Panc1 (cell line): ENCODE measurements around the gene WNT7B. TPM values are rescaled to one million over a fixed set of nuclear protein-coding genes. Genes with fewer than 3 reads are reported as not detected.

Experiments used
- ATAC-seq: fragments of 200-7000 bp; cut with Tn5 transposase; 2 replicates; pipeline ENCODE4 v1.9.1; 2020; ENCODE audit warnings: mild to moderate bottlenecking, moderate library complexity
- BruUV-seq: library from RNA; stranded (reverse); fragments of 400-500 nt; replicated peaks from 2 replicates; lab custom pipeline; 2021; lab: Mats Ljungman, UMichigan
- CTCF ChIA-PET: fragments of 300-600 bp; sonication (Branson Sonifier 250); formaldehyde crosslinking; loops from one replicate; lab custom pipeline; 2022; ENCODE audit warnings: antibody characterized with exemption; lab: Charles Lee
- POLR2A ChIA-PET: fragments of 300-600 bp; sonication (Branson Sonifier 250); formaldehyde crosslinking; loops from one replicate; lab custom pipeline; 2022; ENCODE audit warnings: antibody characterized with exemption; lab: Charles Lee
- DNase-seq: peaks from one replicate; pipeline ENCODE4 v3.0.0-alpha.2; 2010; ENCODE audit warnings: low read depth, low spot score
- H3K27ac ChIP-seq: 2 replicates; pipeline ENCODE4 v1.5.1; 2011; ENCODE audit warnings: mild to moderate bottlenecking, low read length, inconsistent platforms
- H3K27me3 ChIP-seq: fragments of 200-500 bp; sonication (Bioruptor generic); 2 replicates; pipeline ENCODE4 v1.6.0; 2014; ENCODE audit warnings: low read length, inconsistent platforms; ENCODE audit not compliant: control insufficient read depth, insufficient read depth
- H3K36me3 ChIP-seq: fragments of 200-500 bp; sonication (Bioruptor generic); 2 replicates; pipeline ENCODE4 v1.5.1; 2014; ENCODE audit warnings: inconsistent platforms, mild to moderate bottlenecking, low read length, moderate library complexity; ENCODE audit not compliant: control insufficient read depth, insufficient read depth
- H3K4me1 ChIP-seq: 2 replicates; pipeline ENCODE4 v1.5.1; 2011; ENCODE audit warnings: inconsistent platforms, mild to moderate bottlenecking, low read length, moderate library complexity; ENCODE audit not compliant: control insufficient read depth, insufficient read depth
- H3K4me3 ChIP-seq, 2 experiments: 2 replicates each; pipeline ENCODE4 v1.5.1; 2011 to 2012; ENCODE audit warnings: low read depth in 2 of 2, low read length in 2 of 2, mild to moderate bottlenecking in 2 of 2, inconsistent platforms in 1 of 2, moderate library complexity in 1 of 2
- H3K9me3 ChIP-seq: fragments of 200-500 bp; sonication (Bioruptor generic); 2 replicates; pipeline ENCODE4 v1.5.1; 2014; ENCODE audit warnings: low read depth, mild to moderate bottlenecking, inconsistent platforms, low read length, moderate library complexity; ENCODE audit not compliant: control insufficient read depth, insufficient read depth
- POLR2AphosphoS5 ChIP-seq: IDR thresholded peaks from 2 replicates; pipeline ENCODE4 v1.6.1; 2012; ENCODE audit warnings: mild to moderate bottlenecking, low read depth, low read length, moderate library complexity
- REST ChIP-seq, 2 experiments: IDR thresholded peaks; 2 replicates each; pipeline ENCODE4 v1.6.1; 2011 to 2012; ENCODE audit warnings: low read depth in 2 of 2, control low read depth in 1 of 2, low read length in 1 of 2, mild to moderate bottlenecking in 1 of 2, moderate library complexity in 1 of 2; ENCODE audit not compliant: insufficient read depth in 1 of 2
- SIN3A ChIP-seq: IDR thresholded peaks from 2 replicates; pipeline ENCODE4 v1.6.1; 2012; ENCODE audit warnings: low read depth, mild to moderate bottlenecking, low read length, moderate library complexity, borderline replicate concordance; ENCODE audit not compliant: insufficient read depth
- TCF7L2 ChIP-seq: IDR thresholded peaks from 2 replicates; pipeline ENCODE4 v1.6.1; 2011; ENCODE audit warnings: mild to moderate bottlenecking, low read depth, low read length, inconsistent platforms
- in situ Hi-C: cut with HindIII; loops from 2 replicates; pipeline ENCODE4 v1.10.0; 2016; ENCODE audit warnings: low sequenced_read_pairs, low pct_unique_long_range_greater_than_20kb
- intact Hi-C: fragments of 100-400 bp; cut with micrococcal nuclease; formaldehyde crosslinking; loops from one replicate; pipeline ENCODE4 v1.10.0; 2022; ENCODE audit not compliant: unreplicated experiment
- total RNA-seq: library from RNA; stranded (reverse); gene quantifications from one replicate; pipeline ENCODE4 v1.2.1, GENCODE V29; 2021; ENCODE audit not compliant: unreplicated experiment
- TF ChIP-seq, protein P1 (sequence below): fragments of 450-650 bp; IDR thresholded peaks from 2 replicates; pipeline ENCODE4 v1.5.1; 2017; ENCODE audit warnings: mild to moderate bottlenecking

WNT7B gene
- total RNA-seq, 1 experiment from 2014 or later = 52.1 TPM

DNA sequence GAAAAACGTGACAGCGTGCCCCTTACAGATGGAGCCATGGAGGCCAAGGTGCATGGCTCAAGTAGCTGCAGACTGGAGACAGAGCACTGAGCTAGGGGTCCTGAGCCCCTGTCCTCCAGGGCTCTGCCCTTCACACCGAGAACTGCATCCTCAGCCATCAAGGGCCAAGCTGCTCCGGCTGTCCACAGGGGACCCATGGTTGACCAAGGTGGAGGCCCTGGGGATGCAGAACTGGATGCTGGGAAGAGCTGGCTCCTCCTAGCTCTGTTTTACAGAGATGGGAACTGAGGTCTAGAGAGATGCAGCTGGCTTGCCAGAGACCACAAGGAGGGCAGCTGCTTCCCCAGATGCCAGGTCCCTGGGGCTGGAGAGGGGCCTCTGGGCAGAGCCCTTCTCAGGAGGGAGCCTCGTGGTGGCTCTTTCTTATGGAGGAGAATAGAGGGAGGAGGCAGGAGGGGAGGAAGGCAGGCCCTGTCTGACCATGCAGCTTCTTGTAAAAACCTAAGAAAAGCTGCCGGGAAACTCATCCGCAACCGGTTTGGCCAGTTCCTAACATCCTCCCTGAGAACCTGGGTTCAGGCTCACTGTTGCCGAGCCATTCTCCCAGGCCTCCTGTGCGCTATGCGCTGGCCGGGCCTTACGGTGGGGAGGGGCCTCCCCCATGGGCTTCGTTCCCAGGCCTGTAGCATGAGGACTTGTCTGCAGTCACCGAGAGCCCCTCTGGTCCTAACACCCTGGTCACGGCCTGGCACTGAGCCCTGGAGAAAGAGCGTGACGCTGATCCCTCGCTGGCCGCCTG is 80.6 kb downstream of the WNT7B start:
- no TSS peak for BruUV-seq
- no peaks in the 10 kb centered on the region for H3K4me1 ChIP-seq
- ATAC-seq (no peak), DNase-seq (no peak)
- H3K27ac ChIP-seq = no peak overlapping the region
- no peaks in the 10 kb centered on the region for H3K9me3 ChIP-seq
- CTCF ChIA-PET = interaction anchor here (1.2 kb wide), 1 partner anchor 82 kb away, joined by 3 read pairs; no protein-coding TSS in a partner anchor
- intact Hi-C loops = no loop called here
- H3K36me3 ChIP-seq = no peaks in the 10 kb centered on the region
- no peak overlapping the region for H3K4me3 ChIP-seq
- POLR2A ChIA-PET = interaction anchor here (0.6 kb wide), 1 partner anchor 225 kb away, joined by 8 read pairs; the partner anchor contains the start of gene ATXN10
- in situ Hi-C loops = no loop called here
- H3K27me3 ChIP-seq = no peaks in the 10 kb centered on the region
- no peak for TF ChIP-seq TCF7L2
- no peak for TF ChIP-seq POLR2AphosphoS5
- no peak for TF ChIP-seq REST (IDR thresholded peaks at IDR 0.05; ENCODE audit: insufficient read depth in 1 of 2, low read depth in 2 of 2, low read length in 1 of 2)
- no peak for TF ChIP-seq SIN3A
- TF ChIP-seq, protein P1, sequence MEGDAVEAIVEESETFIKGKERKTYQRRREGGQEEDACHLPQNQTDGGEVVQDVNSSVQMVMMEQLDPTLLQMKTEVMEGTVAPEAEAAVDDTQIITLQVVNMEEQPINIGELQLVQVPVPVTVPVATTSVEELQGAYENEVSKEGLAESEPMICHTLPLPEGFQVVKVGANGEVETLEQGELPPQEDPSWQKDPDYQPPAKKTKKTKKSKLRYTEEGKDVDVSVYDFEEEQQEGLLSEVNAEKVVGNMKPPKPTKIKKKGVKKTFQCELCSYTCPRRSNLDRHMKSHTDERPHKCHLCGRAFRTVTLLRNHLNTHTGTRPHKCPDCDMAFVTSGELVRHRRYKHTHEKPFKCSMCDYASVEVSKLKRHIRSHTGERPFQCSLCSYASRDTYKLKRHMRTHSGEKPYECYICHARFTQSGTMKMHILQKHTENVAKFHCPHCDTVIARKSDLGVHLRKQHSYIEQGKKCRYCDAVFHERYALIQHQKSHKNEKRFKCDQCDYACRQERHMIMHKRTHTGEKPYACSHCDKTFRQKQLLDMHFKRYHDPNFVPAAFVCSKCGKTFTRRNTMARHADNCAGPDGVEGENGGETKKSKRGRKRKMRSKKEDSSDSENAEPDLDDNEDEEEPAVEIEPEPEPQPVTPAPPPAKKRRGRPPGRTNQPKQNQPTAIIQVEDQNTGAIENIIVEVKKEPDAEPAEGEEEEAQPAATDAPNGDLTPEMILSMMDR = no peak

DNA sequence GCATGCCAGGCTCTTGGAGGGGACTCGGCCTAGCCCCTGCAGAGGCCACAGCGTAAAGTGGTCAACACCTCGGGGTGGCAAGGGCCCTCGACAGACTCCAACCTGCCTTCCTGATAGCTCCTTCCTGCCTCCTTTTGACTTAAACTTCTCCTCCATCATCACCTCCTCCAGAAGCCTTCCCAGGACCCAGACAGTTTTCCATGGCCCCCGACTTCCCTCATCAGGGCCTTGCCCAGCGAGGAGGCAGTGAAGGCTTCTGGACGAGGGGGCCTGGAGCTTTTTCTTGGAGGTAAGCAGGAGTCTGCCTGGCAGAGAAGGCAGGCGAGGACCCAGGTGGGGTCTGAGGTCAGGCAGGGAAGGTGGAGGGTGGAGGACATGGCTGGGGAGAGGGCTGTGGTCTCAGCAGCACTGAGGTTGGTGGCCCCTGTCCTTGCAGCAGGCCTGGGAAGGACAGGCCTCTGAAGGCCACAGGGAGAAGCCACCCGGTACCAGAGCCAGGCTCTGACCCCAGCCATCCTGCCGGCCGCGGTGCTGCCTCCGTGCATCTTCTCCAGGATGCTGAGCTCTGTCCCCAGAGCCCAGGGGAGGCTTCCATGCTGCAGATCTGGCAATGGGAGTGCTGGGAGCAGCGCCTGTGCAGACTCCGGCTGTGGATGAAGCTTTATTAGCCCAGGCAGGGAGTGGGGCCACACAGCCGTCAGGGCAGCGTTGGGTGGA is 81.4 kb downstream of the WNT7B start:
- TF ChIP-seq POLR2AphosphoS5 (no peak), REST (IDR thresholded peaks at IDR 0.05; ENCODE audit: insufficient read depth in 1 of 2, low read depth in 2 of 2, low read length in 1 of 2) (no peak), SIN3A (no peak)
- TF ChIP-seq, protein P1 = no peak
- DNase-seq = no peak
- Histone ChIP-seq H3K36me3 (no peaks in the 10 kb centered on the region), H3K4me3 (no peak overlapping the region), H3K4me1 (no peaks in the 10 kb centered on the region), H3K9me3 (no peaks in the 10 kb centered on the region), H3K27ac (no peak overlapping the region), H3K27me3 (no peaks in the 10 kb centered on the region)
- POLR2A ChIA-PET = no interaction called here
- in situ Hi-C loops = no loop called here
- intact Hi-C loops = no loop called here
- ATAC-seq = no peak
- no TSS peak for BruUV-seq
- CTCF ChIA-PET = no interaction called here
